NCI-H69 (cell line): ENCODE data around the gene ZNF771.

ENCODE experiments used
- DNase-seq: peaks from one replicate; lab custom pipeline; 2025; lab: John Stamatoyannopoulos, UW

The ZNF771 gene

GRCh38 chr16:30407102-30407803, at the start of gene ZNF771:
TSS of gene ZNF771 (plus strand) at chr16:30407606. CDS start at chr16:30408054, 448 bp downstream.
- DNase-seq: peak; percentile 97

DNA sequence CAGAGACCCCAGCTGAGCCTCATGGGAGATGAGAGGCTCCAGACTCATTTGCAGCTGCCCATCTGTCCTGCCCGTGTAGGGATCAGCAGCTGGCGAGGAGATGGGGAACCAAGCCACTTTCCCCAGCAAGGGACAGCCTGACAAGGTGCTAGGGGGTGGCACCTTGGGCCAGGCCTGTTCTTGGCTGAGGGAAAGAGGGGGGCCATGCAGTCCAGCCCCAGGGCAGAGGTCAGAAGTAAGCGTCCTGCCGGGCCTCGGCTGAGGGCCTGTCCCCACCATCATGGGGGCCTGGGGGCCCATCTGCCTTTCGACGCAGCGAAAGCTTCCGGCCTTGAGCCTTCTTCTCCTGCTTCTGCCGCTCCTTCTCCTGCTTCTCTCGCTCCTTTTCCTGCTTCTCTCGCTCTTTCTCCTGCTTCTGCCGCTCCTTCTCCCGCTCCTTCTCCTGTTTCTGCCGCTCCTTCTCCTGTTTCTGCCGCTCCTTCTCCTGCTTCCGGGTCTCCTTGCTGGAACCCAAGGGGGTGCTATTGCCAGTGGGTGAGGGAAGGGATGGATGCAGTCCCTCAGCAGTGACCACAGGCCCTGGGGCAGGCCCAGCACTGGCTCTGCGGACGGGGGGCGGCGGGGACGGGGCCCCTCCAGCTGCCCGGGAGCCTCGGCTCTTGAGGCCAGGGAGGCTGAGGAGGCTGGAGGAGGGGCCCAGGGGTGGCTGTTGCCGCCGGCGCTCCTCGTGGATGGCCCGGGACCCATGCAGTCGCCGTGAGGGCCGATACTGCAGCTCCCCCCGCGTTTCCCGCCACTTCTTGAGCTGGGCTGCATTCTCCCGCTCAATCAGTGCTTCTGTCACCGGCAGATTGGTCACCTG, 49.5 kb upstream of the ZNF771 start:
- DNase-seq: no peak

GRCh38 chr16:30358577-30358936, 48.8 kb upstream of the ZNF771 start:
- no peak for DNase-seq

GRCh38 chr16:30358990-30359870, 48.2 kb upstream of the ZNF771 start:
- no peak for DNase-seq

DNA sequence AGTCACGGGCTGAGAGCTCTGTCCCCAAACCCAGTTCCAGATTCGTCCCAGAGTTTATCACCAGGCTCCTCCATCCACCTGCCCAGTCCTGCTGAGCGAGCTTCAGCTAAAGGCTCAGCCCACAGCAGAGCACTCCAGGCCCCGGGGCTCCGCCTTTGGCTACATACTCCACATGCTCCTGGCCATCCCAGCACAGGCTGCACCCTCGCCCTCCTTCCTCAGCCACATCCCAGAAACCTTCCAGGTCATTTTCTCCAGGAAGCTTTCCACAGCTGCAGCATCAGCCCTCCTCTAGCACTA, 47.6 kb upstream of the ZNF771 start:
- DNase-seq: no peak

- DNase-seq: no peak
Observed at GRCh38 chr16:30361180-30361579, 46.2 kb upstream of the ZNF771 start.

- DNase-seq: no peak
Observed at GRCh38 chr16:30365200-30365599, 42.2 kb upstream of the ZNF771 start.

GRCh38 chr16:30366511-30366910, 40.9 kb upstream of the ZNF771 start:
- no peak for DNase-seq

- DNase-seq: no peak
Observed at GRCh38 chr16:30367349-30368009, 39.9 kb upstream of the ZNF771 start.

- peak; percentile 46 for DNase-seq
Observed at GRCh38 chr16:30368122-30368791, 39.1 kb upstream of the ZNF771 start.

- no peak for DNase-seq
Observed at GRCh38 chr16:30368792-30369090, 38.7 kb upstream of the ZNF771 start.

DNA sequence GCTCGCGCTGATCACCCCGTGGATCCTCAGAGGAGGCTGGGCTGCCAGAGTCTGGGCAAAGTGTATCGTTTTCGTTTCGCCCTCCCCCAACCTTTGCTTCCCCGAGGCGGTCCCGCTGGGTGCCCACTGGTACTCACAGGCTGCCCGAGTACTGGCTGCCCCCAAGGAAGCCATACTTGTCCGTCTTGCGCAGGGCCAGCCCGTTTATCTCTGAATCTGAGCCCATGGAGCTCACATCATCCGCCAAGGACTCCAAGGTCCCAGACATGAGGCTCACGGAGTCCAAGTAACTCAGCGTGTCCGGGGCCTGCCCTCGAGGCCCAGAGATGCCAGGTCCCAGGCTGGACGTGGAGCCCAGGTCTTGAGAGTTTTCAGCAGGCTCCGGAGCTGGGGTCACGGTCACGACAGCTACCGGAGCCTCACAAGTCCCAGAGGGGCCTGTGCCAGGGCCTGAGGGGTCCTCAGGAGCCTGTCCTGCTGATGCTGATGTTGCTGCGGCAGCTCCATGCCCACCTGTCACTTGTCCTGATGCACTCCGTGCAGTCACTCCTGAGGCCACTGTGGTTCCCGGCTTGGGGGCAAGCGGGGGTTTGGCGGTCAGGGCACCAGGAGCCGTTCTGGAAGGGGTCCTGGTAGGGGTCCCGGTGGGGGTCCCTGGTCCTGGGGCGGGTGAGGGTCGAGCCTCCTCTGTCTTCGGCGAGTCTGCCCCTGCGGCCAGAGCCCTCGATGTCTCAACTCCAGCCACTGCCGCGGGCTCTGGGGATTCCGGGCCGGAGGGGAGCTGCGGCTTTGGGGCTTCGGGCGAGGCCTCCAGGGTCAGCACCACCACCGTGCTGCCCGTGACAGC, 38.1 kb upstream of the ZNF771 start:
- DNase-seq: peak; percentile 56

DNA sequence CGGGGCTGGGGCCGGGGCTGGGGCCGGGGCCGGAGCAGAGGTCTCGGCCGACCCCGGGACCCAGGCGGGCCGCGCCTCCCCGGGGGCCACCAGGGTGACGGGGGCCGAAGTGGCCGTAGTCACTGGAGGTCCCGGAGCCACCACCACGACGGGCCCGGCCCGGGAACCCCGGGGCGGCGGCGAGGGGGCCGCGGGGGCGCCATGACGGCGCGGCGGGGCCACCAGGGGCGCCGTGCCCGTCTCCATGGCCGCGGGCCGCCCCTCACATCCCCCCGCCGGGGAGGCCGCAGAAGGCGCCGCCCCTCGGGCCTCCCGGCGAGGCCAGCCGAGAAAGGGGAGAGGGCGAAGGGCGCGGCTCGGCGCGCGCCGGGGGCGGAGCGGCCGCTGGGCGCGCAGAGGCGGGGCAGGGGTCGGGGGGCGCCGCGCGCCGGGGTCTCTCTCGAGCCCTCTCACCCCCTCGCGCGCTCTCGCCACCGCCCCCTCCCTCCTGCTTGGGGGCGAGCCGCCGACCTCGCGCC, 37.4 kb upstream of the ZNF771 start:
- DNase-seq: no peak

- peak; percentile 100 for DNase-seq
Observed at GRCh38 chr16:30370456-30371247, 36.8 kb upstream of the ZNF771 start, which contains the start of gene TBC1D10B. TSS of gene TBC1D10B (minus strand) at chr16:30370494. CDS start at chr16:30370183, 311 bp downstream.

DNA sequence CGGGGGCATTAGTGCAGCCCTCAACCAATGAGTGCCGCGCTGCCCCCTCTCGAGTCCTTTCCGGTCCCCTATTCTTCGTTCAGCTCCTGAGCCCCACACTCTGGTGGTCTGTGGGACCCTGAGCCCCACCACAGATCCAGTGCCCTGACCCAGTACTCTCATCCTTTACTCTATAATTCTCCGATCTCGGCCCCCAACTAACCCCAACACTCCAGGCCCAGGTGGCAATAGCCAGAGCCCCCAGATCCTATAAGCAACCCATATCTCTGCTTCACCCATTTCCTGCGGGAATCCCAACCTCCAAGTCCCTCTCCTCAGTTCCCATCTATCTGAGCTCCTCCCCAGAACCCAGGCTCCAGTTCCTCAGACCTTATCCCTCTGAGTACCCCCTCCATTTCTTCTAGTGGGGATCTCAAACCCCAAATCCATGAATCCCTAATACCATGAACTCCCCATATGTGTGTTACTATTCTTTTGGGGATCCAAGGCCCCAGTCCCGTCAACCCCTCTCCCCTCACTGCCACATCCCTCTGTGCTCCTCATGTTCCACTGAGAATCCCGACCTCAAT, 36.1 kb upstream of the ZNF771 start:
- no peak for DNase-seq

- DNase-seq: no peak
Observed at GRCh38 chr16:30372038-30372712, 35.2 kb upstream of the ZNF771 start.

DNA sequence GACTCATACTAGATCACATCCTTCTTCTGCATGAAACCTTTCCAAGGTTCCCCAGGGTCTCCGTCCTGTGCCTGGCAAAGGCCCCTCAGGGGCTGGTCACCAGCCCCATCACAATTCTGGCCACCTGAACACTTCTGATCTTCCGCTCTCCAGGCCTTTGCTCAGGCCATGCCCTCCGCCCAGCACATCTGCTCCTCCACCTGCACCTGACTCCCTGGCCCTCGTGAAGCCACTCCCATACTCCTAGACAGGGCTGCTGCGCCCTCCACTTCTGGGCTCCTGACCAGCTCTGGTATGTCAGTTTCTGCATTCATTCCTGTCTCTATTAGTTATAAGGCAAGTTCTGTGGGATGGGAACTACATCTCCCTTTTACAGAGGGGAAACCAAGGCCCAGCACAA, 34.7 kb upstream of the ZNF771 start:
- no peak for DNase-seq

DNA sequence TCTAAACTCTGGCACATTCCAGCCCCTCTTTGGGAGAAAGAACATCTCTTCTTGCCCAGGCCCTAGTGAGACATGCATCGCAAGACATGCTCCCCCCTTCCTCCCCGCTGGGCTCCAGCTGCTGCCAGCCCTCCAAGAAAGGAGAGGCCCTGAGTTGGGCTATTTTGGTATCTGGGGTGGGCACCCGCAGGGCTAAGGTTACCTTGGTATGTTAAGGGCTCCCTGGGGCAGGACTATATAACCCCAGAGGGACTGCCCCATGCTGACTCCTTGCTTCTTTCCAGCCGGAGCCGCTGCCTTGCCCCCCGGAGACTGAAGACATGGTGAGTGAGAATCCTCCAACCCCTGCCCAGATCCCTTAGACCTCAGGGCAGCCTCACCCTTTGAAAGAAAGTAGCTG, 32.9 kb upstream of the ZNF771 start, which contains the start of gene MYL11:
Gene MYL11 (plus strand): TSS at position 265 of the 400 bp plus-strand sequence. CDS start 56 bp downstream, at position 321.
- DNase-seq: no peak
